ENCODE results near the gene CDH4.
"Not testable (repeated sequence)": the region's sequence is repeated elsewhere in the genome, so short reads cannot be mapped to it uniquely, and the experiment has no call there.

CDH4 gene

GRCh38 chr20:61977419-61977786 lies 725.3 kb downstream of the CDH4 start:
- CTCF ChIA-PET: no interaction called here
- no peak for TF ChIP-seq CTCF (IDR thresholded peaks at IDR 0.05; ENCODE audit: control extremely low read depth, extremely low read depth, low read depth, missing control alignments)
- no peak for DNase-seq (ENCODE audit: extremely low spot score)
- POLR2A ChIA-PET: no interaction called here

GRCh38 chr20:61978491-61978890 lies 726.4 kb downstream of the CDH4 start:
- DNase-seq (ENCODE audit: extremely low spot score): no peak
- no peak for TF ChIP-seq CTCF (IDR thresholded peaks at IDR 0.05; ENCODE audit: control extremely low read depth, extremely low read depth, low read depth, missing control alignments)
- ChIA-PET CTCF (no interaction called here), POLR2A (no interaction called here)

GRCh38 chr20:61979090-61979489 lies 727.0 kb downstream of the CDH4 start:
- DNase-seq (ENCODE audit: extremely low spot score): no peak
- ChIA-PET CTCF (no interaction called here), POLR2A (no interaction called here)

GRCh38 chr20:61979701-61980635 lies 727.9 kb downstream of the CDH4 start:
- DNase-seq (ENCODE audit: extremely low spot score): no peak
- TF ChIP-seq CTCF (IDR thresholded peaks at IDR 0.05; ENCODE audit: control extremely low read depth, extremely low read depth, low read depth, missing control alignments): no peak
- ChIA-PET POLR2A (no interaction called here), CTCF (no interaction called here)

More at GRCh38 chr20:61979090-61979489, 727.0 kb downstream of the CDH4 start:
- no peak for TF ChIP-seq CTCF (IDR thresholded peaks at IDR 0.05; ENCODE audit: control extremely low read depth, extremely low read depth, low read depth, missing control alignments)

- no peak for TF ChIP-seq CTCF (IDR thresholded peaks at IDR 0.05; ENCODE audit: control extremely low read depth, extremely low read depth, low read depth, missing control alignments)
- ChIA-PET POLR2A (no interaction called here), CTCF (no interaction called here)
- no peak for DNase-seq (ENCODE audit: extremely low spot score)
These were observed 728.9 kb downstream of the CDH4 start for GRCh38 chr20:61980647-61981583.

GRCh38 chr20:61981691-61982090 lies 729.6 kb downstream of the CDH4 start:
- CTCF ChIA-PET; POLR2A ChIA-PET; DNase-seq (ENCODE audit: extremely low spot score): not testable (repeated sequence)
